Right lobe of liver (tissue), 4 donors: ENCODE measurements around the gene MRPS14.

Experiments used
- POLR2A ChIP-seq: fragments of 450-650 bp; IDR thresholded peaks from one replicate; pipeline ENCODE4 v1.6.1; 2017; ENCODE audit warnings: antibody characterized with exemption, mild to moderate bottlenecking
- TF ChIP-seq, protein P1 (sequence below), 4 donors: fragments of 200-600 bp in 3 of 4; fragments of 450-650 bp in 1 of 4; IDR thresholded peaks; one replicate each; pipeline versions ENCODE4 v1.5.1 to v1.8.0; 2016 to 2022; ENCODE audit warnings: antibody characterized with exemption in 4 of 4, mild to moderate bottlenecking in 2 of 4
- donor health status: DM: no; HTN: no; CAD: no.
- donor health status: DM: no; HTN: no; CAD: no.
- donor health status: DM: no; HTN: yes; CAD: no.

DNA sequence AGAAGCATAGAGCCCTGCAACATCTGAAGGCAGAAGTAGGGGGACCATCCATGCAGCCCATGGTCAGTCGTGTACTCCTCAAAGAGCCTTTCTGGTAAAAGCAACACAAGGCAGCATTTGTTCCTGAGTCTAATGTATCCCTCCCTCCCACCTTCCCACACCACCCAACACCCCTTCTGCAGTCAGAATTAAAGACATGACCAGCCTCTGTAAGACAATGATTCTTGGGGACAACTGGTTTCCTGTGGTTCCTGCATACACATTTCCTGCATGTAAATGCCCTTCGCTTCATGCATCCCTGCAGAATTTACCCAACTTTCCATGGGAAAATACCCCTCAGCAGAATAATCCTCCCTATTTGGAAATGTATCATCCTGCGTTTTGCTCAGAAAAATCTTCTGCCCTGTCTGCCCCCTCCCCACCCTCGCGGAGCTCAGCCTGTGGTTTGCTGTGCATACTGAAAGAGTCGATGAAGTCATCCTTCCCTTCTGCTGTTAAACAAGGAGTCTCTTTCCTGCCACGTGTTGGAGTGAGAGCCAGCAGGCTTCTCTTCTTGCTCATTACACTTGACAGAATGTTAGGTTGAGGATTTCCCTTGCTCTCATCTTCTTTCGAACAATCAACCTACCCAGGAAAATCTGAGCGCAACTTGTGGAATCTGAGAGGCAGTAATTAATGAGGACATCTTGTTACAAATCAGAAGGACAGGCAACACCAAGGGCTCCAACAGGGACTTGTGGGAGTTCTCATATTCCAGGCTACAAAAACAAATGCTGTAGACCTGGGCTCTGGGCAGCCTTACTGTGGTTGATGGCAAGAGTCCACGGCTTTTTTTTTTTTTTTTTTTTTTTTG, 49.1 kb upstream of the MRPS14 start:
- TF ChIP-seq, protein P1, sequence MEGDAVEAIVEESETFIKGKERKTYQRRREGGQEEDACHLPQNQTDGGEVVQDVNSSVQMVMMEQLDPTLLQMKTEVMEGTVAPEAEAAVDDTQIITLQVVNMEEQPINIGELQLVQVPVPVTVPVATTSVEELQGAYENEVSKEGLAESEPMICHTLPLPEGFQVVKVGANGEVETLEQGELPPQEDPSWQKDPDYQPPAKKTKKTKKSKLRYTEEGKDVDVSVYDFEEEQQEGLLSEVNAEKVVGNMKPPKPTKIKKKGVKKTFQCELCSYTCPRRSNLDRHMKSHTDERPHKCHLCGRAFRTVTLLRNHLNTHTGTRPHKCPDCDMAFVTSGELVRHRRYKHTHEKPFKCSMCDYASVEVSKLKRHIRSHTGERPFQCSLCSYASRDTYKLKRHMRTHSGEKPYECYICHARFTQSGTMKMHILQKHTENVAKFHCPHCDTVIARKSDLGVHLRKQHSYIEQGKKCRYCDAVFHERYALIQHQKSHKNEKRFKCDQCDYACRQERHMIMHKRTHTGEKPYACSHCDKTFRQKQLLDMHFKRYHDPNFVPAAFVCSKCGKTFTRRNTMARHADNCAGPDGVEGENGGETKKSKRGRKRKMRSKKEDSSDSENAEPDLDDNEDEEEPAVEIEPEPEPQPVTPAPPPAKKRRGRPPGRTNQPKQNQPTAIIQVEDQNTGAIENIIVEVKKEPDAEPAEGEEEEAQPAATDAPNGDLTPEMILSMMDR (IDR thresholded peaks at IDR 0.05): no peak
- TF ChIP-seq POLR2A: no peak
